ENCODE data around the gene THOC6. TPM values are rescaled to one million over a fixed set of nuclear protein-coding genes. Genes with fewer than 3 reads are reported as not detected.

The THOC6 gene
- total RNA-seq, 1 donor from 2014 or later, result 62.4 TPM

- TF ChIP-seq, protein P1, sequence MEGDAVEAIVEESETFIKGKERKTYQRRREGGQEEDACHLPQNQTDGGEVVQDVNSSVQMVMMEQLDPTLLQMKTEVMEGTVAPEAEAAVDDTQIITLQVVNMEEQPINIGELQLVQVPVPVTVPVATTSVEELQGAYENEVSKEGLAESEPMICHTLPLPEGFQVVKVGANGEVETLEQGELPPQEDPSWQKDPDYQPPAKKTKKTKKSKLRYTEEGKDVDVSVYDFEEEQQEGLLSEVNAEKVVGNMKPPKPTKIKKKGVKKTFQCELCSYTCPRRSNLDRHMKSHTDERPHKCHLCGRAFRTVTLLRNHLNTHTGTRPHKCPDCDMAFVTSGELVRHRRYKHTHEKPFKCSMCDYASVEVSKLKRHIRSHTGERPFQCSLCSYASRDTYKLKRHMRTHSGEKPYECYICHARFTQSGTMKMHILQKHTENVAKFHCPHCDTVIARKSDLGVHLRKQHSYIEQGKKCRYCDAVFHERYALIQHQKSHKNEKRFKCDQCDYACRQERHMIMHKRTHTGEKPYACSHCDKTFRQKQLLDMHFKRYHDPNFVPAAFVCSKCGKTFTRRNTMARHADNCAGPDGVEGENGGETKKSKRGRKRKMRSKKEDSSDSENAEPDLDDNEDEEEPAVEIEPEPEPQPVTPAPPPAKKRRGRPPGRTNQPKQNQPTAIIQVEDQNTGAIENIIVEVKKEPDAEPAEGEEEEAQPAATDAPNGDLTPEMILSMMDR (IDR thresholded peaks at IDR 0.05; ENCODE audit: unreplicated experiment), result no peak
- H3K9me3 Mint-ChIP-seq, result no peaks in the 10 kb centered on the region
- no peaks in the 10 kb centered on the region for H3K36me3 Mint-ChIP-seq
- H3K4me1 Mint-ChIP-seq, result peaks cover 28% of the 10 kb centered on the region
- H3K27me3 Mint-ChIP-seq (ENCODE audit: low read depth), result no peaks in the 10 kb centered on the region
- no peak overlapping the region for H3K4me3 Mint-ChIP-seq
- no peak overlapping the region for H3K27ac Mint-ChIP-seq
- DNase-seq (ENCODE audit: low spot score in 2 of 2, unreplicated experiment in 2 of 2), result no peak
These were observed 31.3 kb upstream of the THOC6 start for GRCh38 chr16:2992383-2993081.

GRCh38 chr16:2996298-2996697 is 27.5 kb upstream of the THOC6 start:
- DNase-seq (ENCODE audit: low spot score in 2 of 2, unreplicated experiment in 2 of 2), result no peak
- TF ChIP-seq, protein P1 (IDR thresholded peaks at IDR 0.05; ENCODE audit: unreplicated experiment), result no peak
- Mint-ChIP-seq H3K27ac (no peak overlapping the region), H3K9me3 (no peaks in the 10 kb centered on the region), H3K4me1 (no peaks in the 10 kb centered on the region), H3K36me3 (no peaks in the 10 kb centered on the region), H3K4me3 (no peak overlapping the region), H3K27me3 (ENCODE audit: low read depth) (peaks cover 2% of the 10 kb centered on the region)

- DNase-seq (ENCODE audit: low spot score in 2 of 2, unreplicated experiment in 2 of 2), result no peak
- TF ChIP-seq, protein P1 (IDR thresholded peaks at IDR 0.05; ENCODE audit: unreplicated experiment), result no peak
- no peak overlapping the region for H3K27ac Mint-ChIP-seq
- H3K36me3 Mint-ChIP-seq, result no peaks in the 10 kb centered on the region
- H3K4me1 Mint-ChIP-seq, result peaks cover 3% of the 10 kb centered on the region
- no peak overlapping the region for H3K4me3 Mint-ChIP-seq
- peaks cover 11% of the 10 kb centered on the region for H3K27me3 Mint-ChIP-seq (ENCODE audit: low read depth)
- H3K9me3 Mint-ChIP-seq, result no peaks in the 10 kb centered on the region
These were observed 23.9 kb upstream of the THOC6 start for GRCh38 chr16:2999929-3000328.

GRCh38 chr16:3000540-3000939 is 23.3 kb upstream of the THOC6 start:
- DNase-seq (ENCODE audit: low spot score in 2 of 2, unreplicated experiment in 2 of 2), result no peak
- H3K27ac Mint-ChIP-seq, result no peak overlapping the region
- no peaks in the 10 kb centered on the region for H3K36me3 Mint-ChIP-seq
- H3K4me3 Mint-ChIP-seq, result no peak overlapping the region
- peaks cover 4% of the 10 kb centered on the region for H3K4me1 Mint-ChIP-seq
- H3K9me3 Mint-ChIP-seq, result no peaks in the 10 kb centered on the region
- peaks cover 14% of the 10 kb centered on the region for H3K27me3 Mint-ChIP-seq (ENCODE audit: low read depth)
- TF ChIP-seq, protein P1 (IDR thresholded peaks at IDR 0.05; ENCODE audit: unreplicated experiment), result no peak

DNA sequence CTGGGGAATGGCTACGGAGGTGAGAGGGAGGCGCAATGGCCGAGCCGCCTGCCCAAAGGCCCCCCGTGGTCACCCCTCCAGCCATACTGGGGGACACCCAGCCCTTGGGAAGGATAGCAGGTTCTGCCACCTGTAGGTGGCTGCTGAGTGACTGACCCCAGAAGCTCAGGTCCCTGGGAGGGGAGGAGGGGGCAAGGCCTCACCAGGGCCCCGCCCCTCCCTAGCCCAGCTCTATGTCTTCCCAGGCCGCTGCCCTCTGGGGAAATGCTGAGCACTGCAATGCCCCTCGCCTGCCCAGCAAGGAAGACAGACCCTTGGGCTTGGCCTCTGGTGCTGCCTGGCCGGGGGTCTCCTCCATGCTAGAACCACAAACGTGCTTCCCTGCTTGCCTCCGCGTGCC is 22.5 kb upstream of the THOC6 start:
- peaks cover 20% of the 10 kb centered on the region for H3K27me3 Mint-ChIP-seq (ENCODE audit: low read depth)

More for the DNA sequence above, 22.5 kb upstream of the THOC6 start:
- peaks cover 7% of the 10 kb centered on the region for H3K4me1 Mint-ChIP-seq
- no peak overlapping the region for H3K4me3 Mint-ChIP-seq
- no peaks in the 10 kb centered on the region for H3K36me3 Mint-ChIP-seq
- DNase-seq (ENCODE audit: low spot score in 2 of 2, unreplicated experiment in 2 of 2), result no peak
- TF ChIP-seq, protein P1 (IDR thresholded peaks at IDR 0.05; ENCODE audit: unreplicated experiment), result no peak
- H3K9me3 Mint-ChIP-seq, result no peaks in the 10 kb centered on the region
- no peak overlapping the region for H3K27ac Mint-ChIP-seq

Measured in mesothelial cell of epicardium (in vitro differentiated cells).